Activated naive CD4-positive, alpha-beta T cell treated with anti-CD3 and anti-CD28 coated beads, Interleukin-2, amount 50 U/mL, for 72 hours (primary cell): Measurements from ENCODE around the gene TAB2. TPM values are rescaled to one million over a fixed set of nuclear protein-coding genes. Genes with fewer than 3 reads are reported as not detected.
"Not testable (repeated sequence)": the region's sequence is repeated elsewhere in the genome, so short reads cannot be mapped to it uniquely, and the experiment has no call there.

Experiments
- ATAC-seq, 2 donors: fragments of 150-1000 bp; cut with Tn5 transposase; 2 replicates each; pipeline ENCODE4 v1.10.0; 2021; ENCODE audit warnings: mild to moderate bottlenecking in 2 of 2, moderate library complexity in 2 of 2
- DNase-seq, 2 donors: peaks; one replicate each; pipeline ENCODE4 v3.0.0; 2021 to 2022; ENCODE audit warnings: low spot score in 2 of 2
- H3K27ac Mint-ChIP-seq, 2 donors: one replicate each; pipeline ENCODE4 v1.8.0; 2022; ENCODE audit warnings: mild to moderate bottlenecking in 2 of 2, mixed read lengths in 2 of 2
- H3K36me3 Mint-ChIP-seq, 2 donors: one replicate each; pipeline ENCODE4 v1.8.0; 2022; ENCODE audit warnings: mixed read lengths in 2 of 2
- H3K9me3 Mint-ChIP-seq, 2 donors: one replicate each; pipeline ENCODE4 v1.8.0; 2022; ENCODE audit warnings: mixed read lengths in 2 of 2
- total RNA-seq, 2 donors: library from RNA; stranded (reverse); gene quantifications; one replicate each; pipeline ENCODE4 v1.2.3, GENCODE V29; 2022

TAB2 gene
- total RNA-seq, 2 donors from 2014 or later, result 88.0 to 98.2 TPM

DNA sequence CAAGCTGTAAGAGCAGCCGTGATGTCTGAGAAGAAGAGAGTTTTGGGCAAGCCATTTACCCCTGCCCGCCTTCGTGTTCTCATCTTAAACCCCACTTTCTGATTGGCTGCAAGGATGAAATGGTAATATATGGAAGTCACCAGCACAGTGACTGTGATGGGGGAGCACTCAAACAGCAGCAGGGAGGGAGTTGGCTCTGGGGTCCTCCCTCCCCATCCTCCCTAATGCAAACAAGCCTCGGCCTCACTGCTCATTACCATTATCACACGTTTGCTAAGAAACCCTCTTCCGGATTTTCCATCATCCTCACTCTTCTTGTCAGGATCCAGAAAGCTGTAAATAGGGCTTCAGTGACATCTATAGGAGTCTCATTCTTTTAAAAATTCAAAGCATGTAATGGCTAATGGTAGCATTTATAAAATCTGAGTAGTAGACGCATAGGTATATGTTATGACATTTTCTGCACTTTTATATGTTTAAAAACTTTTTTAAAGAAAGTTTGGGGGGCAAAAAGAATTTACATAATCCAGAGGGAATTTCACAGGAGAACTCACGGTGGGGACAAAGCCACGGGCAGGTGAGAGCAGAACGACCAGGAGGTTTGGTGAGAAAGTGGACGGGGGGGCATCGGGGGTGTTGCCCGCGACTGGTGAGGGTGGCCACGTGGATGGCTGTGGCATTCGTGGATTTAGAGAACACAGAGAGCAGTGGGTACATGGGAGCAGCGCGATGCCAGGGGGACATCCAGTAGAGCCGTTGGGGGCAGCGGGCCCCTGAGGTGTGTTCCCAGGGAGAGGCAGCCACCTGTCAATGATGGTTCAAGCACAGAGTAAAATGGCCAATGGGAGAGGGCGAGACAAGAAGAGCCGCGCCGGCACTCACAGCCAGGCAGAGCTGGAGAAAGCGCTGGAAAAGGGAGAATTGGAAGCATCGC is 112.2 kb downstream of the TAB2 start:
- H3K9me3 Mint-ChIP-seq, result no peaks in the 10 kb centered on the region
- H3K36me3 Mint-ChIP-seq, result no peaks in the 10 kb centered on the region
- DNase-seq (no peak), ATAC-seq (no peak)
- H3K27ac Mint-ChIP-seq, result peak overlapping the region in 1 of 2 donors; percentile 44

DNA sequence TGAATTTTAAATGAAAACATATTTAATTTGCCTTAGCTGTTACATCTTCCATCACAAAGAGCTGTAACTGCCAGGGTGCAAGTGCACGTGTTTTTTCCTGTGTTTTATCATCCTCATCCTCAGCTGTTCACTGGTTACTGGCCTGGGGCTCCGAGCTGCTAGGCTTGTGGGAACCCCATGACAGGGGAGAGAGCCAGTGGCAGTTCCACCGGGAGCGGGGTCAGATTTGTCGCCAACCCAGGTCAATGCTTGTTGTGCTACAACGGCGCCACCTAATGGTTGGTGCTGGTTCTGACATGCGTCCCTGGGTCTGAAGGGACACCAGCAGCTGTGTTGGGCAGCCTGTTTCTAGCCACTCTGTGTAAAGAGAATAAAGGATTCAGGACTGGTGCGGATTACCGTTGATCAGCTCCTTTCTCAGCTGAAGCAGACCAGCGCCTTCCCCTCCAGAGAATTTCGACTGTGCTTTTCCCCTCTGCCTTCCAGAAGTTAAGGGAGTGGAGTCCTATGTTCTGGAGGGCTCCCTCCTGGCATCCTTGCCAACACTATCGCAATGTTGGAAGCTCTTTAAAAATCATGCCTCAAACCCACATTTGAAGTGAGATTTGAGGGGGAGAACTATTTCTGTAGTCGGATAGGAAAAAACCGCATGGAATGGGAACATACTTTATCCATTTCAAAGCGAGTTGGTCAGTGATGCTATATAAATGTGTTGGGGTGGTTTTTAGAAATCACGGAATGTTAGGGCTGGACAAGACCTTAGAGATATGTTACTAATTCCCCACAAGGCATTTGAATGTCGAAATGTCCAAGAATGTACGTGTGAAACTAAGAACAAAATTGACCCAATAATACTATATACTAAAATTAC is 114.6 kb downstream of the TAB2 start:
- DNase-seq (peak; percentile 89 to 97), ATAC-seq (peak; percentile 74 to 98)
- Mint-ChIP-seq H3K36me3 (no peaks in the 10 kb centered on the region), H3K27ac (peak overlapping the region in 1 of 2 donors; percentile 47), H3K9me3 (no peaks in the 10 kb centered on the region)

- ATAC-seq (no peak), DNase-seq (no peak)
- no peaks in the 10 kb centered on the region for H3K9me3 Mint-ChIP-seq
- no peaks in the 10 kb centered on the region for H3K36me3 Mint-ChIP-seq
- H3K27ac Mint-ChIP-seq, result no peak overlapping the region
These were observed 115.9 kb downstream of the TAB2 start for GRCh38 chr6:149433405-149433804.

- DNase-seq (no peak), ATAC-seq (no peak)
- Mint-ChIP-seq H3K36me3 (no peaks in the 10 kb centered on the region), H3K9me3 (no peaks in the 10 kb centered on the region), H3K27ac (no peak overlapping the region)
These were observed 116.4 kb downstream of the TAB2 start for GRCh38 chr6:149433881-149434280.

GRCh38 chr6:149435919-149436586 is 118.5 kb downstream of the TAB2 start:
- Mint-ChIP-seq H3K36me3 (no peaks in the 10 kb centered on the region), H3K27ac (peak overlapping the region in 1 of 2 donors; percentile 51), H3K9me3 (no peaks in the 10 kb centered on the region)
- DNase-seq (no peak), ATAC-seq (peak in 1 of 2 donors; percentile 6)

GRCh38 chr6:149436647-149437046 is 119.1 kb downstream of the TAB2 start:
- no peaks in the 10 kb centered on the region for H3K36me3 Mint-ChIP-seq
- peak in 1 of 2 donors; percentile 7 for ATAC-seq
- DNase-seq, result no peak
- H3K9me3 Mint-ChIP-seq, result no peaks in the 10 kb centered on the region
- H3K27ac Mint-ChIP-seq, result peak overlapping the region in 1 of 2 donors; percentile 51

- ATAC-seq, result no peak
- H3K36me3 Mint-ChIP-seq, result no peaks in the 10 kb centered on the region
- DNase-seq, result no peak
- H3K9me3 Mint-ChIP-seq, result no peaks in the 10 kb centered on the region
- no peak overlapping the region for H3K27ac Mint-ChIP-seq
These were observed 119.7 kb downstream of the TAB2 start for GRCh38 chr6:149437212-149437611.

DNA sequence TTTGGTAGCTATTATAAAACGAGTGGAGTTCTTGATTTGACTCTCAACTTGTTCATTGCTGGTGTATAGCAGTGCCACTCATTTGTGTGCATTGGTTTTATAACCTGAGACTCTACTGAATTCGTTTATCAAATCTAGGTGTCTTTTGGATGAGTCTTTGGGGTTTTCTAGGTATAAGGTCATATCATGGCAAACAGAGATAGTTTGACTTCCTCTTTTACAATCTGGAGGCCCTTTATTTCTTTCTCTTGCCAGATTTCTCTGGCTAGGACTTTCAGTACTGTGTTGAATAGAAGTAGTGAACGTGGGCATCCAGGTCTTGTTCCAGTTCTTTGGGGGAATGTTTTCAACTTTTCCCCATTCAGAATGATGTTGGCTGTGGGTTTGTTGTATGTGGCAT is 121.3 kb downstream of the TAB2 start:
- Mint-ChIP-seq H3K27ac (no peak overlapping the region), H3K9me3 (no peaks in the 10 kb centered on the region), H3K36me3 (no peaks in the 10 kb centered on the region)
- ATAC-seq (peak; percentile 43 to 55), DNase-seq (no peak)

- DNase-seq (no peak), ATAC-seq (no peak)
- H3K27ac Mint-ChIP-seq, result peak overlapping the region in 1 of 2 donors; percentile 18
- no peaks in the 10 kb centered on the region for H3K36me3 Mint-ChIP-seq
- no peaks in the 10 kb centered on the region for H3K9me3 Mint-ChIP-seq
These were observed 122.1 kb downstream of the TAB2 start for GRCh38 chr6:149439626-149440025.

DNA sequence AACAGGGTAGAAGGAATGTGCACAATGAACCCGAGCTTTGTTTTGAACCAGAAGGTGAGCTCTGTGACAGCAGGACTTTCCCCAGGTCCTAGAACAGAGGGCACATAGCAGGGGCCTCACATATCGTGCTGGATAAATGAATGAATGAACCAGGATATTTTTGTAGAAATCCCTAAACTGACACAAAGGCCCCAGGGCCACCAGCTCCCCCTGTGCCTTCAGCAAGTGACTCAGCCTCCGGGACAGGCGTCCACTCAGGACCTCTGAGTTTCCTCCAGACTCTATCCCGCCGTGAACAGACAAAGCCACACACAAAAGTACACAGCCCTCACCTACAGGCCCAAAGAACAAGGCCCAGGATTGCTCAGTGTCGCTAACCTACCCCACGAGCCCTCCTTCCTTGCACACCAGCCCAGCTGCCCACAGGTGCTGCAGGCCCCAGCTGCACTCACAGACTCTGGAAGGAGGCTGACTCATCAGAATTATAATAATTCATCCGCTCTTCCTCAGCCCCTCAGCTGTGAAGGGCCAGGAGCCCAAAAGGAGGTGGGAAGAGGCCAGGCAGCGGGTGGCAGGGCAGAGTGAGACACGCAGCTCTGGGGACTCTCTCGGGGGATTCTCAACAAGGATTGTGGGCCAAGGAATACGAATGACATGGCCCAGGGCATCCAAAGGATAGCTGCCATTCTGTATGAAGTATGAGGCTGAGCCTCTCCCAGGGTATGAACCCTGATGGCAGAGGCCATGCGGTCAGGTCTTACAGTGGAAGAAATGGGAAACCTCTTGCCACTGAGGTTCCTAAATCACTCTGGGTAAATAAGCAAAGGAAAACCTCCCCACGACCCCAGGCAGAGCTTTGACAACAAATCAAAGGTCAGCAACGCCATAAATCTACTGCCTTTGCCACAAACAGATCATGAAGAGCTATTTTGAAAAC is 123.5 kb downstream of the TAB2 start:
- ATAC-seq, result no peak
- peak overlapping the region; percentile 53 to 84 for H3K27ac Mint-ChIP-seq
- no peak for DNase-seq

GRCh38 chr6:149441740-149442139 is 124.2 kb downstream of the TAB2 start:
- H3K27ac Mint-ChIP-seq, result peak overlapping the region in 1 of 2 donors; percentile 53
- DNase-seq, result no peak
- H3K36me3 Mint-ChIP-seq, result no peaks in the 10 kb centered on the region
- ATAC-seq, result no peak
- no peaks in the 10 kb centered on the region for H3K9me3 Mint-ChIP-seq

More for the DNA sequence above, 123.5 kb downstream of the TAB2 start:
- no peaks in the 10 kb centered on the region for H3K36me3 Mint-ChIP-seq
- H3K9me3 Mint-ChIP-seq, result no peaks in the 10 kb centered on the region

GRCh38 chr6:149443411-149444181 is 126.1 kb downstream of the TAB2 start:
- H3K27ac Mint-ChIP-seq, result peak overlapping the region; percentile 81 to 88
- peak; percentile 33 to 36 for ATAC-seq
- DNase-seq, result no peak
- no peaks in the 10 kb centered on the region for H3K9me3 Mint-ChIP-seq
- H3K36me3 Mint-ChIP-seq, result peaks cover 0 to 2% of the 10 kb centered on the region in 2 donors

DNA sequence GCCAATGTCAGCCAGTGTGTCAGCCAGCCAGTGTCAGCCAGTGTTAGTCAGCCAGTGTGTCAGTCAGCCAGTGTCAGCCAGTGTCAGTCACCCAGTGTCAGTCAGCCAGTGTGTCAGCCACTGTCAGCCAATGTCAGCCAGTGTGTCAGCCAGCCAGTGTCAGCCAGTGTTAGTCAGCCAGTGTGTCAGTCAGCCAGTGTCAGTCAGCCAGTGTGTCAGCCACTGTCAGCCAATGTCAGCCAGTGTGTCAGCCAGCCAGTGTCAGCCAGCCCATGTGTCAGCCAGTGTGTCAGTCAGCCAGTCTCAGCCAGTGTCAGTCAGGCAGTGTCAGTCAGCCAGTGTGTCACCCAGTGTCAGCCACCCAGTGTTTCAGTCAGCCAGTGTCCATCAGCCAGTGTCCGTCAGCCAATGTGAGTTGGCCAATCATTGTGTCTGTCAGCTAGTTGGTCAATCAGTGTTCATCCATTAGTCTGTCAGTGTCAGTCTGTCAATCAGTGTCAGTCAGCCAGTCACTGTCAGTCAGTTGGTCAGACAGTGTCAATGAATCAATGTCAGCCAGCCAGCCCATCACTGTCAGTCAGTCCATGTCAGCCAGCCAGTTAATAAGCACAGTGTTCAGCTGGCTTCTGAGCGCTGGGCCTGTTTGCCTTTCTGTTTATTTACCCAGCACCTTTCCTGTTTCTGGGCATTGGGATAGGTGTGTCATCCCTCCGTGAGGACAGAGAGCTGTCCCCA is 127.0 kb downstream of the TAB2 start:
- H3K9me3 Mint-ChIP-seq, H3K36me3 Mint-ChIP-seq, DNase-seq: not testable (repeated sequence)
- peak overlapping the region; percentile 79 to 81 for H3K27ac Mint-ChIP-seq
- ATAC-seq, result peak; percentile 14 to 23

GRCh38 chr6:149445095-149445466 is 127.6 kb downstream of the TAB2 start:
- Mint-ChIP-seq H3K9me3 (no peaks in the 10 kb centered on the region), H3K27ac (peak overlapping the region; percentile 79 to 81), H3K36me3 (peaks cover 4 to 14% of the 10 kb centered on the region in 2 donors)
- peak; percentile 54 to 55 for ATAC-seq
- DNase-seq, result peak in 1 of 2 donors; percentile 55
